GM08714 (cell line): ENCODE data around the gene MYH9.
"Not testable (repeated sequence)": the region's sequence is repeated elsewhere in the genome, so short reads cannot be mapped to it uniquely, and the experiment has no call there.

Experiments
- H3K4me3 ChIP-seq: fragments of 200-500 bp; sonication (Bioruptor generic); 2 replicates; pipeline ENCODE4 v1.5.1; 2014; ENCODE audit warnings: mild to moderate bottlenecking, low read length, inconsistent platforms
- ZNF274 ChIP-seq: IDR thresholded peaks from 2 replicates; pipeline ENCODE4 v1.6.1; 2012; ENCODE audit warnings: mild to moderate bottlenecking, low read depth, low read length

MYH9 gene

GRCh38 chr22:36387959-36388726, at the start of gene MYH9:
MYH9 (minus strand) TSS chr22:36387967; CDS start chr22:36349236, 38,731 bp downstream.
- peak within 1 kb of the TSS; percentile 77 for H3K4me3 ChIP-seq
- no peak for TF ChIP-seq ZNF274

- no peak for TF ChIP-seq ZNF274
- H3K4me3 ChIP-seq, result no peak overlapping the region; the same call in 1 of the 2 replicates
These were observed 48.0 kb upstream of the MYH9 start for GRCh38 chr22:36435516-36436415.

DNA sequence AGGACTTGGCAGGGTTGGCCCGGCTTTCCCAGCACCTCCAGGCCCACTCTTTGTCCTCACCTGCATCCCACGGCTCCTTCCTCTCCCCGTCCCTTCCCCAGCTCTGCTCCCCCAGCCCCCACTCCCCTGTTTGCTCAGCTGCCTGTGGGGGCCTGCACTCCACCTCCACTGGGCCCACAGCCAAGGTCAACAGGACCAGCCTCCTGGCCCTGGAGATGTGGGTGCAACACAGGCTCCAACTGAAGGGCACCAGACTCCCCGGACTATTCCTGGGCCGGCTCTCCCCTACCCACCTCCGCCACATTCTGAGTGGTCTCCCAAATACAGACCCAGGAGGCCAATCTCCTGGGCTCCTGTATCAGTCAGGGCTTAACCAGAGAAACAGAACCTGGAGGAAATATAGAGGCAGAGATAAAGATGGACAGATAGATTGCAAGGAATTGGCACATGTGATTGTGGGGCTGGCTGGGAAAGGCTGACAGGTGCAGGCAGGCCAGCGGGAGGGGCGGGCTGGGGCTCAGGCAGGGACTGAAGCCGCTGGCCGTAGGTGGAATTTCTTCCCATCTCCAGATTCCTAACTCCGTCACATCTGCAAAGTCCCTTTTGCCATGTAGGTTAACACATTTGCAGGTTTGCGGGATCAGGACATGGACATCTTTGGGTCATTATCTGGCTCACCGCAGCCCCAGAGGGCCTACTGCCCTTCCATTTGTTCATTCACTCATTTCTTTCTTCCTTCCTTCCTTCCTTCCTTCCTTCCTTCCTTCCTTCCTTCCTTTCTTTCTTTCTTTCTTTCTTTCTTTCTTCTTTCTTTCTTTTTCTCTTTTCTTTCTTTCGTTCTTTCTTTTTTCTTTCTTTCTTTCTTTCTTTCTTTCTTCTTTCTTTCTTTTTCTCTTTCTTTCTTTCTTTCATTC, 45.8 kb upstream of the MYH9 start:
- no peak for TF ChIP-seq ZNF274
- H3K4me3 ChIP-seq, result no peak overlapping the region

DNA sequence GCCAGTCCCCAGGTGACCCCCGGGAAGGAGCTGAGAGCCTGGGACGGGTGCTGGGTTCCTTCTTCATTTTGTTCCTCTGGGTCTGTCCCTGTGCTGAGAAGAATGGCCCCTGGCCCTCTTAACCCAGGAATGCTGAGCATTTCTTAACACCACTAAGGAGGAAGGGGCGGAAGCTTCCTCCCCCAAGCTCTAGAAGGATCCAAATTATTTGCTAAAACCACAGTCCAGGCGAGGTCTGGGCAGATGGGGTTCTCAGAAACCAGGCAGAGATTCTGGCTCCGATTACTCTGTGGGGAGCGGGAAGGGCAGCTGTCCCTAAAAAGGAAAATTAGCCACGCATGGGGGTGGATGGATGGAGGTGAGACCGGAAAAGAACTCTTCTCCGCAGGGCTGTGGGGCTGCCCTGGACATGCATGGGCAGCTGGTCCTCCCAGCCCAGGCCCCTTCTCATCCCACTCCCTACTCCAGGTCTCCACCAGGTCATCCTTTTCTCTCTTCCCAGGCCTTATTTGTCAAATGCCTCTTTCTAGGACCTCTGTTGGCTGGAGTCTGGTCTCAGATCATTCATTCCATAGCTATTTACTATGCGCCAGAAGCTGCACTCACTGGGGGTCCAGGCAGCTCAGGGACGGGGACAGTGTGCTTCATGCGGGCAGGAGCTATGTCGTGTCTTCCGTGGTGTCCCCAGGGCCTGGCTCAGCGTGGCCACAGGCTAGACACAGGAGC, 45.0 kb upstream of the MYH9 start:
- H3K4me3 ChIP-seq, result no peak overlapping the region
- no peak for TF ChIP-seq ZNF274

DNA sequence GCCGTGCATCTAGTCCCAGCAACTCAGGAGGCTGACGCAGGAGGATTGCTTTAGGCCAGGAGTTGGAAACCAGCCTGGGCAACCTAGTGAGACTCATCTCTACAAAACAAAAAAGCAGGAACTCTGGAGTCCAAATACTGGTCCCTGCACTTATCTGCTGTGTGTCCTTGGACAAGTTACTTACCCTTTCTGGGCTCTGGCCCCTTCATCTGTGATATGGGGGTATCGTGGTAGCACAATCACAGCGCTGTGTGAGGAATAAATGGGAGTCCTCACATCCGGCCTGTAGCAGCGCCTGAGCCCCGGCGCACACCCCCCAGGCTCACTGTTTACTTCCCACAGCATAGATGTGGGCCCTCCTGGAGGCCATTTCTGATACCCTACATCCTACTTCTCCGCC, 44.2 kb upstream of the MYH9 start:
- H3K4me3 ChIP-seq, result no peak overlapping the region
- TF ChIP-seq ZNF274, result no peak

GRCh38 chr22:36430863-36431262, 43.1 kb upstream of the MYH9 start:
- no peak overlapping the region for H3K4me3 ChIP-seq
- TF ChIP-seq ZNF274, result no peak

DNA sequence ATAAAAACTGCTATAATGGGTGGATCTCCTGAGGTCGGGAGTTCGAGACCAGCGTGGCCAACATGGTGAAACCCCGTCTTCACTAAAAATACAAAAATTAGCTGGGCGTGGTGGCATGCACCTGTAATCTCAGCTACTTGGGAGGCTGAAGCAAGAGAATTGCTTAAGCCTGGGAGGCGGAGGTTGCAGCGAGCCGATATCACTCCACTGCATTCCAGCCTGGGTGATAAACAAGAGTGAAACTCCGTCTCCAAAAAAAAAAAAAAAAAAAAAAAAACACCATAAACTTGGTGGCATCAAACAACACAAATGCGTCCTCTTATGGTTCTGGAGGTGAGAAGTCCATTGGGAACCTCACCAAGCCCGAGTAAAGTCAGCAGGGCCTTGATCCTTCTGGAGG, 40.2 kb upstream of the MYH9 start:
- not testable (repeated sequence) for H3K4me3 ChIP-seq

GRCh38 chr22:36425977-36426523, 38.3 kb upstream of the MYH9 start:
- H3K4me3 ChIP-seq, result no peak overlapping the region
- no peak for TF ChIP-seq ZNF274

DNA sequence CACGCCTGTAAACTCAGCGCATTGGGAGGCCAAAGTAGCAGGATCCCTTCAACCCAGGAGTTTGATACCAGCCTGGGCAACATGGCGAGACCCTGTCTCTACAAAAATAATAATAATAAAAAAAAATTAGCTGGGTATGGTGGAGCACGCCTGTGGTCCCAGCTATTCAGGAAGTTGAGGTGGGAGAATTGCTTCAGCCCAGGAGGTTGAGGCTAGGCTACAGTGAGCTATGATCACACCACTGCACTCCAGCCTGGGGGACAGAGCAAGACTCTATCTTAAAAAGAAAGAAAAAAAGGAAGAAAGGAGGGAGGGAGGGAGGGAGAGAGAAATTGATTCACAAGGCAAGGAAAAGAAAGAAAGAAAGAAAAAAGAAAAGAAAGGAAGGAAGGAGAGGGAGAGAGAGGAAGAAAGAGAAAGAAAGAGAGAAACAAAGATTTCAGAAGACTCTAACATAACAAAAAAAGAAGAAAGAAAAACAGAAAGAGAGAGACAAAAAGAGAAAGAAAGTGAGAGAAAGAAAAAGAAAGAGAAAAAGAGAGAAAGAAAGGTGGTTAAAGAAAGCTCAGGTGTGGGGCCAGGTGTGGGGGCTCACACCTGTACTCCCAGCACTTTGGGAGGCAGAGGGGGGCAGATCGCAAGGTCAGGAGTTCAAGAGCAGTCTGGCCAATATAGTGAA, 37.3 kb upstream of the MYH9 start:
- H3K4me3 ChIP-seq, result no peak overlapping the region
- TF ChIP-seq ZNF274, result no peak

- H3K4me3 ChIP-seq, result not testable (repeated sequence)
These were observed 36.7 kb upstream of the MYH9 start for GRCh38 chr22:36424466-36424865.

- no peak overlapping the region for H3K4me3 ChIP-seq
- no peak for TF ChIP-seq ZNF274
These were observed 36.0 kb upstream of the MYH9 start for GRCh38 chr22:36423461-36424404.
